Mesenteric fat pad (tissue), 1 donor: ENCODE measurements around the gene SAYSD1. TPM values are rescaled to one million over a fixed set of nuclear protein-coding genes. Genes with fewer than 3 reads are reported as not detected.

Experiments used
- DNase-seq: peaks from one replicate; pipeline ENCODE4 v3.0.0-alpha.2; 2020; ENCODE audit warnings: low spot score
- total RNA-seq: library from RNA; stranded (reverse); fragmentation: NEBNext Ultra II Directional; extraction: Animal tissue kit (Norgen Biotek cat#: 25700); gene quantifications from one replicate; pipeline ENCODE4 v1.2.1, GENCODE V29; 2021
- donor health status: DM: yes; HTN: yes; CAD: no.

Gene SAYSD1
- total RNA-seq, 1 donor from 2014 or later = 11.2 TPM

DNA sequence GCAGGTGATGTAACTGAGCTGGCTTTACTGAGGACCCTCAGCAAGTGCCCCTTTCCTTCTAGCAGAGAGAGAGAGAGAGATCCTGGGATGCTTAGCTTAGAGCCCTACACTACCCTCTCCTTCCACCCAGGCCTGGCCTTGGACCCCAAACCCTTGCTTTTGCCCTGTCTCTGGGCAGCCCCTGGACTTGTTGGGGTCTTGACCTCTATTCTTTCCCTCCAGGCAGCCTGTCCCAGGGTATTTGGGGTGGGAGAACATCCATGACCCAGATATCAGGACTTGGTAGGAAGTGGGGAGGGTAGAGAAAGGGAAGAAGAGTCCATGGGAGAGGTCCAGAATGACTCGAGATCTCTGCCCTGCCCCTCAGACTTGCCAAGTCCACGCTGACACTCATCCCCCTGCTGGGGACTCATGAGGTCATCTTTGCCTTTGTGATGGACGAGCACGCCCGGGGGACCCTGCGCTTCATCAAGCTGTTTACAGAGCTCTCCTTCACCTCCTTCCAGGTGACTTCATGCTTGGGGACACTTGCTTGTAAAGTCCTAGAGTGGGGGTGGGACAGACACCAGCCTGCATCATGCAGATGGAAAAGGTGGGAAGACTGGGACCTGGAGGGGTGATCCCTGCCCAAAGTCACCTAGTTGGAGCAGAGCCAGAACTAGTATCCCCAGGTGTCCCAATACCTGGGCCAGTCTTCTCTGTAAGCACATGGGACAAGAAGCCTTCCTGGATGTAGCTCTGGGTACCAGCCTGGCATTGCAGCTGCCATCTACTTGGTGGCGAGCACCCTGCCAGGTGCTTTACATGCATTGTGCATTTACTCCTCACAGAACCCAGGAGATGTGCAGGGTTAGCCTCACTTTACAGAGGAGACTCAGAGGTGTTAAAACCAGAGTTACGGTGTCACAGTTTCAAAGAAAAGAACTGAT, 35.5 kb downstream of the SAYSD1 start:
- no peak for DNase-seq

GRCh38 chr6:39078695-39079094, 36.3 kb downstream of the SAYSD1 start:
- no peak for DNase-seq

DNA sequence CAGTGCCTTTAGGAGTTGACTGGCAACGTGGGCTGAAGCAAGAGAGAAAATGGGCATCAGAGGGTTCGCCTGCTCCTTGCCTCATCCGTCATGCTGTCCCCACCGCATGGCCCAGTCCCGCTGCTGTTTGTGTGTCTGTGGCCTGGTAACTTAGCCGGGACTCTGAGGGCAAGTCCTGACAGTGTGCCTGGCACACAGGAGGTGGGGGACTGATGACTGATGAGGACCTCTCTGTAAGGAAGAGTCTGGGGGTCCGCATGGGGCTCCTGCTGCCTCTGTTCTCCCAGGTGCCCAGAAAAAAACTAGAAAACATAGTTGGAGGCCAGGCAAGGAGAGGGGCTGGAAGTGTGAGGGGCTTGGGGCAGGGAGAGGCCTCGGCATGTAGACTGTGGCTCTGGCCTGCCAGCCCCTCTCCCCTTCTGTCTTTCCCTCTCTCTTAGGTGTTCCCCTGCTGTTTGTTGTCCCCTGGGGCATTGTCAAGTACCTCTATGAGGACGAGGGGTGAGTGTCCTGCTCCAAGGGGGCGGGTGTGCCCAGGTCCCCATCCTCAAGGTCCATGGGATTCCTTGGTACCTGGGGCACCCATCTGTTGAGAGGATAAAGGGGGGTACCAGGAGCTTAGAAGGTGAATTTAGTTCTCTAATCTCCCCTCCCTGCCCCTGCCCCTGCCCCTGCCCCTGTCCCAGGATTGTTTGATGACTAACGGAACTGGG, 36.9 kb downstream of the SAYSD1 start:
- no peak for DNase-seq

DNA sequence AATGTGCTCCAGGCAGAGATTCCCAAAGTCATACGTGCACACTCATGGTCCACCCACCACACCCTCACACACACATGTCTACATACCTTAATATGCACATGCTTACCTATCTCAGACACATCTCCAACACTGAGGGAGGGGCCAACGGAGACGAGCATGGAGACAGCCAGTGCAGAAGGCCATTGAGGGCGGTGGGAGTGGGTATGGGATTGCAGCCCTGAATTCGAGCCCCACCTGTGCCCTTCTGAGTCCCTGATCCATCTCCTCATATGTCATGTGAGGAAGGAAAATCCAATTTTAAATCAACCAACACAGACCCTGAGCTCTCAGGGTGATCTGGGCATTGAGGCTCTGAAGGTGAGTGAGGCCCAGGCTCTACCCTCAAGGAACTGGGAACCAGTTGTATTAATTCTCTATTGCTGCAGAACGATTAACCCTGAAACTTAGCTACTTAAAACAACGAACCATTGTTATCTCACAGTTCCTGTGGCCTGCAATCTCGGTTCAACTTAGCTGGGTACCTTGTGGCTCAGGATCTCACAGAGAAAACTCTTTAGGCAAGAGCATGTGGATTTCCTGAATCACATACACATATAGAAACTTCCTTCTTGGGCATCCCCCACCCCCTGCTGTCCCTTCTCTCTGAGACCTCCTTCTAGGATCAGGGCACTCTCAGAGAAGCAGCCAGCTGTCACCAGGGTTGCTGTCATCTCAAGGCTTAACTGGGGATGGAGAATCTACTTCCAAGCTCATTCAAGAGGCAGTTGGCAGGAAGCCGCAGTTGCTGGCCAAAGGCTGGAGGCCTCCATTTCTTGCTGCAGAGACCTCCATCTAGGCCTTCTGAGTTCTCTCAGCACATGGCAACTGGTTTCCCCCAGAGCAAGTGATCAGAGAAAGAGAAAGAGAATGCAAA, 38.1 kb downstream of the SAYSD1 start:
- DNase-seq = no peak

DNA sequence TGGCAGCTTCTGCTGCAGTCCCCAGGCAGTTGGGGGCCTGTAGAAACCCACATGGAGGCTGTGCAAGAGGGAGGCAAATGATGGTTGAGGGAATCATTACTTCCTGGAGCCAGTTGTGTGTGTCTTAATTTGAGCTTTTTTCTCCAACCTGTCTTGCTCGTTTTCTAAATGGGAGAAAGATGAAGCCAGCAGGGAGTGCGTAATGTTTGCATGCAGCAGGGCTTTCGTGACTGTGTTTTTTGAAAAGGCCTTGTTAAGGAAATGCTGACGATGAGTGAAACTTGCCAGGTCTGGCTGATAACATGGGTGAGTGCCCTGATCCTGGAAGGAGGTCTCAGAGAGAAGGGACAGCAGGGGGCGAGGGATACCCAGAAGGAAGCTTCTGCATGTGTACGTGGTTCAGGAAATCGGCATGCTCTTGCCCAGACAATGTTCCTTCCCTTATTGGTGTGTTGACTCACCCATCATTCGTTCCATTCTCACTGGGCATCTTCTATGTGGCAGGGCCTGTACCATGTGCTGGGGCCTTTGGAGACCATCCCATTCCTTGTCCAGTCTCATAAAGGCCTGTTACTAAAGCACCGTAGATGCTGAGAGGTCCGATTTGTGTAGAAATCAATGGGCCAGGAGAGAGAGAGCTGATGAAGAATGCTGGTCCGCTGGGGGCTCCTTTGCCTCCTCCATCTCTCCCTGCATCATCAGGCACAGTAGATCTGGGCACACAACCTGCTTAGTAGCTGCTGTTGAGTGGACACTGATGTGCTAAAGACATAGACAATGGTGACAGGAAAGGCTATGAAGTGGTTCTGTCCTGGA, 39.0 kb downstream of the SAYSD1 start:
- DNase-seq = no peak

DNA sequence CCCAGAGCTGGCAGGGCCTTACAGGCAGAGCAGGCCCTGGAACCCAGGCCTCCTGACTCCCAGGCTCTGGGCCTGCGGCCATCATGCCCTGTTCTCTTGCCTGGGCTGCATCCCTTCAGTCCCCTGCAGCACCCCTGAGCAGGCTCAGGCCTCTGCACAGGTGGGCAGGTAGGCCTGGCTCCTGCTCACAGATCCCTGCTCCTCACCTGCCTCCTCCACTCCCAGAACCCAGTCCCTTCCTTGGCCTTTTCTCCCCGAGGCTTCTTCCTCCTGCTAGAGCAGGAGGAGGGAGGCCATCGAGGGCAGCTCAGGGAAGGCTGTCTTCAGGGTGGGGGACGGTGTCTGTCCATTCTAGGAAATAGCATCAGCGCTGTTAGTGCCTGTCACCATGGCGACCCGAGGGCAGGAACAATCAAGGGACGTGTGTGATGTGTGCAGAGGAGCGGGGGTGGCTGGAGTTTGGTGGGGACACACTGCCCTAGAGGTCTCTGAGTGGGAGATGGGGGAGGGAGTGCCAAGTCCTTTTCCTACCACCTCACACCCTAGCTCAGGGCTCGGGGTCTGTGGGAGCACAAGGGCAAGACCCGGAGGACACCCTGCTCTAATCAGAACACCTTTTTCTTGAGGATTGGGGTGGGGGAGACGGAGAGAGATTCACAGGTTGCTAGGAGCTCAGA, 39.8 kb downstream of the SAYSD1 start:
- peak; percentile 55 for DNase-seq

DNA sequence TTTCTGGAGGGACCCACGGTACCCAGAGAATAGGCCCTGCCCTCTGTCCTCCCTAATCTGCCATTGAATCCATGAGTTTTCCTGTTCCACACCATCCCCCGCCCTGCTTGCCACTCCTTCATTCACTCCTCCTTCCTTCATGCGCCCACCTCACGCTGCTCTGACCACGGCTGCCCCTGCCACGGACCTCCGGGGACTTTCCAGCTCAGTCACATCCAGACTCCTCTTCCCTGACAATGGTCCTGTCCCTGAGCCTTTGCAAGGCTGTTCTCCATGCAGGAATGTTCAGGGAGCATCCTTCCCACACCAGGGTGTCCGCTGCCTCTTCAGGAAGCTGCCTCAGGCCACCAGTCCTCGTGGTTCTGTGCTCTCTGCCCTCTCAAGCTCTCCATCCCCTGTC, 40.5 kb downstream of the SAYSD1 start:
- peak; percentile 75 for DNase-seq

GRCh38 chr6:39073471-39074355, 41.3 kb downstream of the SAYSD1 start:
- peak; percentile 67 for DNase-seq

- DNase-seq = peak; percentile 78
Observed at GRCh38 chr6:39072830-39073229, 42.2 kb downstream of the SAYSD1 start.

- peak; percentile 65 for DNase-seq
Observed at GRCh38 chr6:39068391-39068790, 46.6 kb downstream of the SAYSD1 start.

DNA sequence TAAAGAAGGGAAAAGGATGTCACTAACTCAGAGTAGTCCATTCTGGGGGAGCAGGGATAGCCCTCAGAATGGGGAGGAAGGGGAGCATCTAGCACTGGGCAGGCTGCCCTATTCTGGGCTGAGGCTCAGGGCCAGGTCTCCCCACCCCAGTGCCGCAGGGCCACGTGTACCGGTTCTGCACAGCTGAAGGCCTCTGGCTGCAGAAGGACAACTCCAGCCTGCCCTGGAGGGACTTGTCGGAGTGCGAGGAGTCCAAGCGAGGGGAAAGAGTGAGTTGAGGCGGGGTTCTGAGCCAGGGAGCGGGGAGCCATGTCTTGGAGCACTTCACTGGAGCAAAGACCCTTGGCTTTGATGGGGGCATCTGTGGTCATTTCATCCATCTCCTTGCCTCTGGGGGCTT, 49.4 kb downstream of the SAYSD1 start:
- no peak for DNase-seq

- DNase-seq = no peak
Observed at GRCh38 chr6:39063526-39063925, 51.5 kb downstream of the SAYSD1 start.

- no peak for DNase-seq
Observed at GRCh38 chr6:39062014-39062740, 52.8 kb downstream of the SAYSD1 start.

- no peak for DNase-seq
Observed at GRCh38 chr6:39061588-39061987, 53.4 kb downstream of the SAYSD1 start.

DNA sequence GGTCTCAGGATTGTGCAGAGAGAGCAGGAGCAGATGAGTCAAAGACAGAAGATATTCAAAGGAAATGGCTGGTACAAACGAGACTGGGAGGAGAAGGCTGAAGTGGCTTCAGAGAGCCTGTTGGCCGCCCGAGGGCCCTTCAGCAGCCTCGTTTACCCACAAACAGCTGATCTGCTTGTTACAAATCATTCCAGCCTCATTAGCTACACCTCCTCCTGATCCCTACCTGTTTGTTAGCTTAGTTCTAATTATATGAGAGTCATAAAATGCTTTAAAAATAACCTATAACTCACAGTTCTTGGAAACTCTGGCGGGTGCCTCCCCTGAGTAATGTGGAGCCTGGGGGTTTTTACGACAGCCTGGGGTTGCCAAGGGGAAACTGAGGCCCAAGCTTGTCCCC, 53.8 kb downstream of the SAYSD1 start:
- DNase-seq = no peak

DNA sequence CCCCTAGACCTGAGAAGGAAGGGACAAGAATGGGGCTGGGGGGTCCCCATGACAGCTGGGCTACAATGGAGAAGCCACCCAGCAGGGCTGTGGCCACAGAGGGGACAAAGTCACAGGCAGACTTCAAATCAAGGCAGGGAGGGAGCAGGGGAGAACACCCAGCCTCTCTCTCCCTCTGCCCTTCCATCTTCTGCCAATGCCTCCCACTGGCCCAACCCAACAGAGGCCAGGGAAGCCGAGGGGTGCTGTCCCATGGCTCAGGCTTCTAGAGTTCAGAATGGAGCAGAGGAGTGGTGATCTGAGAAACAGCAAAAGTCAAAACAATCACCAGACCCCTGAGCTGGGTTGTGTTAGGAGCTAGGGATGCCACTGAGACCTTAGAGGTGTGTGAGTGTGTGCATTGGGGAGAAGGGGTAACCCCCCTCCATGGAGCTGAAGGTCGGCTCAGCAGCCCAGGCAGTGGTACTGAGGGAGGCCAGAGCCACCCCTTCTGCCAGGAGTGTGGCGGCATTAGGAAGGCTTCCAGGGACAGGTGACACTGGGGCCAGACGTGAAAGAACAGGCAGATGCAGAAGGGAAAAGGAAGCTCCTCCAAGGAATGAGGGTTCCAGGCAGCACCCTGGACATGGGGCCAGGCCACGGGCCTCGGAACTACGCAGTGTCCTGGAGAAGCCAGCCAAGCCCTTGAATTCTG, 54.4 kb downstream of the SAYSD1 start:
- DNase-seq = no peak

- DNase-seq = no peak
Observed at GRCh38 chr6:39059496-39060310, 55.3 kb downstream of the SAYSD1 start.
